Testis (tissue), 3 donors: ENCODE results near the gene TACR1. TPM values are rescaled to one million over a fixed set of nuclear protein-coding genes. Genes with fewer than 3 reads are reported as not detected.

ENCODE experiments used
- DNase-seq: peaks from one replicate; pipeline ENCODE4 v3.0.0-alpha.2; 2019
- H3K27ac ChIP-seq, 2 donors: fragments of 200-600 bp; sonication (generic); one replicate each; pipeline ENCODE4 v1.5.1; 2019
- H3K27me3 ChIP-seq: fragments of 200-600 bp; sonication (generic); one replicate; pipeline ENCODE4 v1.5.1; 2019
- H3K36me3 ChIP-seq: fragments of 200-600 bp; sonication (generic); one replicate; pipeline ENCODE4 v1.5.1; 2017; ENCODE audit warnings: low read depth; ENCODE audit errors: missing control alignments
- H3K4me1 ChIP-seq: fragments of 200-600 bp; sonication (generic); one replicate; pipeline ENCODE4 v1.5.1; 2019
- H3K4me3 ChIP-seq, 2 donors: fragments of 200-600 bp; sonication (generic); one replicate each; pipeline ENCODE4 v1.5.1; 2017 to 2019
- H3K9me3 ChIP-seq: fragments of 200-600 bp; sonication (generic); one replicate; pipeline ENCODE4 v1.5.1; 2017
- POLR2A ChIP-seq: fragments of 450-650 bp; IDR thresholded peaks from one replicate; pipeline ENCODE4 v1.6.1; 2017; ENCODE audit warnings: antibody characterized with exemption, mild to moderate bottlenecking, moderate library complexity
- WGBS, 2 donors: methylation state at CpG; one replicate each; pipeline ENCODE4 v1.1.5; 2018; 5-methylcytosine and 5-hydroxymethylcytosine counted together
- intact Hi-C: fragments of 100-400 bp; cut with DNase I; formaldehyde crosslinking; loops from one replicate; pipeline ENCODE4 v1.15.1; 2023; ENCODE audit warnings: low total_unique reads
- polyA plus RNA-seq: library from polyadenylated mRNA; stranded (reverse); fragments of 350-450 nt; fragmentation: Illumina TruSeq; extraction: RNeasy Lipid Tissue Mini Kit (QIAGEN cat#74804); gene quantifications from one replicate; pipeline ENCODE4 v1.2.3, GENCODE V29; 2014; ENCODE audit warnings: low read depth, low replicate concordance; ENCODE audit not compliant: insufficient read depth
- total RNA-seq, 2 donors: library from RNA; depleted of rRNA; stranded (reverse); fragments of >200 nt; gene quantifications; one replicate each; pipeline ENCODE4 v1.2.3, GENCODE V29; 2016
- TF ChIP-seq, protein P1 (sequence below), 3 experiments: fragments of 450-650 bp in 2 of 3; fragments of 200-600 bp in 1 of 3; sonication (generic) in 1 of 3; IDR thresholded peaks; one replicate each; pipeline ENCODE4 v1.5.1; 2016 to 2019; ENCODE audit warnings: antibody characterized with exemption in 3 of 3, mild to moderate bottlenecking in 2 of 3, moderate library complexity in 1 of 3

TACR1 gene
- total and polyA plus RNA-seq, 3 donors from 2014 or later, result 0.06 to 0.47 (median 0.38) TPM

- Histone ChIP-seq H3K9me3 (no peaks in the 10 kb centered on the region), H3K4me3 (no peak overlapping the region), H3K36me3 (no peaks in the 10 kb centered on the region), H3K27me3 (no peaks in the 10 kb centered on the region), H3K27ac (no peak overlapping the region), H3K4me1 (no peaks in the 10 kb centered on the region)
- 95 to 97% methylated on average over 3 of the region's 3 CpGs for WGBS, 2 donors
- DNase-seq, result no peak
- TF ChIP-seq POLR2A, result no peak
- TF ChIP-seq, protein P1, sequence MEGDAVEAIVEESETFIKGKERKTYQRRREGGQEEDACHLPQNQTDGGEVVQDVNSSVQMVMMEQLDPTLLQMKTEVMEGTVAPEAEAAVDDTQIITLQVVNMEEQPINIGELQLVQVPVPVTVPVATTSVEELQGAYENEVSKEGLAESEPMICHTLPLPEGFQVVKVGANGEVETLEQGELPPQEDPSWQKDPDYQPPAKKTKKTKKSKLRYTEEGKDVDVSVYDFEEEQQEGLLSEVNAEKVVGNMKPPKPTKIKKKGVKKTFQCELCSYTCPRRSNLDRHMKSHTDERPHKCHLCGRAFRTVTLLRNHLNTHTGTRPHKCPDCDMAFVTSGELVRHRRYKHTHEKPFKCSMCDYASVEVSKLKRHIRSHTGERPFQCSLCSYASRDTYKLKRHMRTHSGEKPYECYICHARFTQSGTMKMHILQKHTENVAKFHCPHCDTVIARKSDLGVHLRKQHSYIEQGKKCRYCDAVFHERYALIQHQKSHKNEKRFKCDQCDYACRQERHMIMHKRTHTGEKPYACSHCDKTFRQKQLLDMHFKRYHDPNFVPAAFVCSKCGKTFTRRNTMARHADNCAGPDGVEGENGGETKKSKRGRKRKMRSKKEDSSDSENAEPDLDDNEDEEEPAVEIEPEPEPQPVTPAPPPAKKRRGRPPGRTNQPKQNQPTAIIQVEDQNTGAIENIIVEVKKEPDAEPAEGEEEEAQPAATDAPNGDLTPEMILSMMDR (IDR thresholded peaks at IDR 0.05), result no peak
- intact Hi-C loops, result no loop called here
Measured at GRCh38 chr2:75190271-75190990, 8.9 kb downstream of the TACR1 start.

GRCh38 chr2:75186821-75187220 is 12.5 kb downstream of the TACR1 start:
- no peak overlapping the region for H3K4me3 ChIP-seq
- DNase-seq, result no peak
- H3K27me3 ChIP-seq, result no peaks in the 10 kb centered on the region
- no peaks in the 10 kb centered on the region for H3K4me1 ChIP-seq
- H3K36me3 ChIP-seq, result no peaks in the 10 kb centered on the region
- H3K9me3 ChIP-seq, result no peaks in the 10 kb centered on the region
- intact Hi-C loops, result no loop called here
- TF ChIP-seq, protein P1 (IDR thresholded peaks at IDR 0.05), result no peak
- TF ChIP-seq POLR2A, result no peak
- H3K27ac ChIP-seq, result no peak overlapping the region
- 21 to 29% methylated on average over 1 of the region's 1 CpG for WGBS, 2 donors

DNA sequence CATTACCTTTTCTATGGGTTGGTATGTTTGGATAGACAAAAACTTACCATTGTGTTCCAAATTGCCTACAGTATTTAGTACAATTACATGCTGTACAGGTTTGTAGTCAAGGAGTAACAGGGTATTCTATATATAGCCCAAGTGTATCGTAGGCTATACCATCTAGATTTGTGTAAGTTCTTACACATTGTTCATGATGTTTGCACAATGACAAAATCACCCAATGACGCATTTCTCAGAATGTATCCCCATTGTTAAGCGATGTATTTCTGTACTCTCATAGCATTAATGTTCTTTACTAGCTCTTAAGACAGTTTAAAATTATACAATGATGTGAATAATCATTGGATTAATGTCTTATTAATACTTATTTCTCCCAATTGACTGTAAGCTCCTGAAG is 16.7 kb downstream of the TACR1 start:
- DNase-seq, result no peak
- Histone ChIP-seq H3K4me1 (no peaks in the 10 kb centered on the region), H3K9me3 (no peaks in the 10 kb centered on the region), H3K4me3 (no peak overlapping the region), H3K27ac (no peak overlapping the region), H3K27me3 (no peaks in the 10 kb centered on the region), H3K36me3 (no peaks in the 10 kb centered on the region)
- intact Hi-C loops, result no loop called here
- 97 to 98% methylated on average over 3 of the region's 3 CpGs for WGBS, 2 donors
- no peak for TF ChIP-seq POLR2A

DNA sequence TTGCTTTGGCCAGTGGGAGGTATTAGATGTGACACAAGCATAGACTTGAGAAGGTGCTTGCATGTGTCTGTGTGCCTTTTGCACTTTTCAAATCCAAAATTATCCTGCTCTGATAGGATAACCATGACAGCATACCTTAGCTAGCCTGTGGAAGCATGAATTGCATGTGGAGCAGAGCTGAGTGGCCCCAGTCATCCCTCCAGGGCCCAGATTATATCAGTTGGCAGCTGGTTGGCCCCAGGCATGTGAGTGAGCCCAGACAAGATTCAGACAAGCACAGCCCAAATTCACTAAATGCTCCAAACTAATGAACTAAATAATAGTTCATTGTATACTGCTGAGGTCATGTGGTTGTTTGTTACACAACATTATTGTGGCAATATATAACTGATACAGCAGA is 18.8 kb downstream of the TACR1 start:
- H3K4me3 ChIP-seq, result no peak overlapping the region
- no peaks in the 10 kb centered on the region for H3K9me3 ChIP-seq
- H3K27ac ChIP-seq, result no peak overlapping the region
- H3K36me3 ChIP-seq, result no peaks in the 10 kb centered on the region
- DNase-seq, result no peak
- H3K27me3 ChIP-seq, result no peaks in the 10 kb centered on the region
- TF ChIP-seq, protein P1 (IDR thresholded peaks at IDR 0.05), result no peak
- no peak for TF ChIP-seq POLR2A
- H3K4me1 ChIP-seq, result no peaks in the 10 kb centered on the region
- intact Hi-C loops, result no loop called here

DNA sequence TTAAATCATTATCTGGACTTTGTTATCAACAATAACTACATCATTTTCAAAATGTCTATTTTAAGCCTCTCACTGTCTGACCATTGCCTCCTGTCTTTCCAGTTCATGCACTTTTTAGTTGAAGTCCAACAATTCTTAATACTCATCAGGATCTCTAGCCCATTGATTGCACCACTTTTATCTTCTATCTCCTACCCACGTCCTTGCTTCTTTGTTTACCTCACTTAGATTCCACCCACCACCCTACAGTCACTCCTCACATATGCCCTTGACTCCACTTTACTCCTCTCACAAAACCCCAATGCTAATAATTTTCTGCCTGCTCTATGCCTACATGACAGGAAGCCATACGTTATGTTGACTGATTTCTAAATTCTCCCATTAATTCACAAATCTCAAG is 21.9 kb downstream of the TACR1 start:
- TF ChIP-seq, protein P1 (IDR thresholded peaks at IDR 0.05), result no peak
- no peak for TF ChIP-seq POLR2A
- DNase-seq, result no peak
- 72 to 75% methylated on average over 2 of the region's 2 CpGs for WGBS, 2 donors

More for the DNA sequence above, 21.9 kb downstream of the TACR1 start:
- Histone ChIP-seq H3K4me3 (no peak overlapping the region), H3K4me1 (no peaks in the 10 kb centered on the region), H3K36me3 (no peaks in the 10 kb centered on the region), H3K27me3 (no peaks in the 10 kb centered on the region), H3K9me3 (no peaks in the 10 kb centered on the region), H3K27ac (no peak overlapping the region)
- intact Hi-C loops, result no loop called here
